Gastrocnemius medialis (tissue), 4 donors: Measurements from ENCODE around the gene CSRNP3.

Experiments
- CTCF ChIP-seq, 5 experiments: fragments of 450-650 bp in 3 of 5; fragments of 200-600 bp in 2 of 5; sonication (generic) in 2 of 5; IDR thresholded peaks in 4 of 5; conservative IDR thresholded peaks in 1 of 5; 1 replicate in 4 of 5; 2 replicates in 1 of 5; pipeline ENCODE4 v1.5.1; 2016 to 2019; ENCODE audit warnings: antibody characterized with exemption in 5 of 5, mild to moderate bottlenecking in 3 of 5, moderate library complexity in 3 of 5
- POLR2A ChIP-seq, 2 donors: fragments of 450-650 bp; IDR thresholded peaks; one replicate each; pipeline ENCODE4 v1.6.1; 2017; ENCODE audit warnings: antibody characterized with exemption in 2 of 2, mild to moderate bottlenecking in 2 of 2, moderate library complexity in 2 of 2

DNA sequence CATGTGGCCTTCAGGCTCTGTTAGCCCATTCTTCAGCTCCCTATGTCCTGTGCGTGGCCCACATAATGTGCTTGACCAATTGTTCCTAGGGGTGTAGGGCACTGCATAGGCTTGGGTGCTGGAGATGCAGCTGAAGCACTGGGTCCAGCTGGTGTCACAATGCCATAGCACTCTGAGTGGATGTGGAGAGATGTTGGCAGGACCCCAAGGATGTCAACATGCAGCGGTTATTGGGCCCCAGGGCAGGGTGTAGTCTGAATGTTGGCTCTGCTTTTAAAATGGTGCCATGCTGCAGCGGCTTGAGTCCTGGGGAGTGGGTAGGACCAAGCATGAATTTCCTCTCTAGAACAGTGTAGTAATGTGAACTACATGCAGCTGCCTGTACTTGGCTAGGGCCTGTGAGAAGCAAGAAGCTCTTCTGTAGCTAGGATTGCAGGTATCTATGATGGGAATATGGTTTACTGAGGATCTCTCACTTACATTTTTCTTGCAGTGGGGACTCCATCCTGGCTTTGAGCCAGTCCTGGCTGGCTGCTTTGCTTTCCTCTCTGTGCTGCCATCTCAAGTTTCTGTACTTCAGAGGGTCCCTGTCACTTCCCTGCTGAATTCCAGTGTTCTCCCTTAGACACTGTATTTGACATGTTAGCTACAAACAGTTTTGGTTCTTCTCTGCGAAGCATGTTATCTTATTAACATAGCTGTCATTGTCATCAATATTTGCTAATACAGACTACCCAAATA, 148.4 kb downstream of the CSRNP3 start:
- TF ChIP-seq POLR2A (IDR thresholded peaks at IDR 0.05) (no peak), CTCF (IDR thresholded peaks at IDR 0.05 in 4 of 5, conservative IDR thresholded peaks at IDR 0.05 in 1 of 5) (no peak)
